GM19043 (cell line): ENCODE measurements around the gene KANSL3.

Experiments
- ATAC-seq: cut with Tn5 transposase; IDR thresholded peaks from one replicate; pipeline ENCODE4 v1.9.1; 2021; ENCODE audit warnings: low read depth; ENCODE audit not compliant: unreplicated experiment

The KANSL3 gene

GRCh38 chr2:96547203-96547641 lies 90.9 kb downstream of the KANSL3 start:
- ATAC-seq: no peak

- no peak for ATAC-seq
Measured at GRCh38 chr2:96546797-96547196, 91.3 kb downstream of the KANSL3 start.

- no peak for ATAC-seq
Measured at GRCh38 chr2:96546321-96546720, 91.8 kb downstream of the KANSL3 start.
